Brain microvascular endothelial cell (primary cell): ENCODE data around the gene HDAC1.
A peak's percentile ranks its signal among the peaks of the same experiment; 100 is the strongest.

Source experiments
- DNase-seq: peaks from one replicate; pipeline ENCODE4 v3.0.0-alpha.2; 2020
- H3K27ac ChIP-seq: fragments of 250-450 bp; sonication (Bioruptor Pico); 2 replicates; pipeline ENCODE4 v1.5.1; 2020; ENCODE audit warnings: mild to moderate bottlenecking, moderate library complexity
- H3K27me3 ChIP-seq: fragments of 250-450 bp; sonication (Bioruptor Pico); replicated peaks from 2 replicates; pipeline ENCODE4 v1.5.1; 2020; ENCODE audit warnings: mild to moderate bottlenecking
- H3K36me3 ChIP-seq: fragments of 250-450 bp; sonication (Bioruptor Pico); replicated peaks from 2 replicates; pipeline ENCODE4 v1.5.1; 2020; ENCODE audit warnings: mild to moderate bottlenecking
- H3K4me3 ChIP-seq: 2 replicates; pipeline ENCODE4 v1.5.1; 2011; ENCODE audit warnings: low read depth, mild to moderate bottlenecking, control low read depth, low read length, moderate library complexity
- CTCF ChIP-seq: IDR thresholded peaks from 2 replicates; pipeline ENCODE4 v1.5.1; 2011; ENCODE audit warnings: low read depth, mild to moderate bottlenecking, moderate library complexity, low read length, control low read depth, inconsistent platforms; ENCODE audit errors: missing control alignments
- in situ Hi-C: cut with HindIII; loops from 2 replicates; pipeline ENCODE4 v1.10.0; 2017; ENCODE audit warnings: low sequenced_read_pairs, low pct_ligation_motif_present

The HDAC1 gene

GRCh38 chr1:32334864-32335534 lies 43.1 kb downstream of the HDAC1 start:
- Histone ChIP-seq H3K27me3 (no peaks in the 10 kb centered on the region), H3K27ac (no peak overlapping the region), H3K4me3 (peak overlapping the region; percentile 73), H3K36me3 (peaks cover 35% of the 10 kb centered on the region)
- DNase-seq = no peak
- in situ Hi-C loops = no loop called here
- TF ChIP-seq CTCF = peak; percentile 69

- H3K27me3 ChIP-seq = no peaks in the 10 kb centered on the region
- no peak for DNase-seq
- in situ Hi-C loops = no loop called here
- TF ChIP-seq CTCF = no peak
- H3K27ac ChIP-seq = no peak overlapping the region
- H3K4me3 ChIP-seq = peak overlapping the region; percentile 73
- H3K36me3 ChIP-seq = peaks cover 35% of the 10 kb centered on the region
These were observed 43.6 kb downstream of the HDAC1 start for GRCh38 chr1:32335535-32335789.

- no peak for TF ChIP-seq CTCF
- in situ Hi-C loops = no loop called here
- Histone ChIP-seq H3K27me3 (no peaks in the 10 kb centered on the region), H3K4me3 (peak within 1 kb of the TSS; percentile 73), H3K27ac (peak within 1 kb of the TSS; percentile 44), H3K36me3 (peaks cover 32% of the 10 kb centered on the region)
- DNase-seq = peak; percentile 34
These were observed 44.1 kb downstream of the HDAC1 start, which contains the start of gene MARCKSL1 for GRCh38 chr1:32335790-32336590. Gene MARCKSL1, minus strand, starts transcription at chr1:32336233. Its CDS starts 200 bp downstream, at chr1:32336033.

- H3K4me3 ChIP-seq = peak overlapping the region; percentile 73
- H3K27ac ChIP-seq = no peak overlapping the region
- in situ Hi-C loops = no loop called here
- peaks cover 27% of the 10 kb centered on the region for H3K36me3 ChIP-seq
- H3K27me3 ChIP-seq = no peaks in the 10 kb centered on the region
- TF ChIP-seq CTCF = no peak
- no peak for DNase-seq
These were observed 44.7 kb downstream of the HDAC1 start for GRCh38 chr1:32336591-32336932.

- Histone ChIP-seq H3K27ac (no peak overlapping the region), H3K27me3 (no peaks in the 10 kb centered on the region), H3K36me3 (peaks cover 22% of the 10 kb centered on the region), H3K4me3 (no peak overlapping the region)
- in situ Hi-C loops = no loop called here
- no peak for TF ChIP-seq CTCF
- DNase-seq = no peak
These were observed 45.2 kb downstream of the HDAC1 start for GRCh38 chr1:32336963-32337675.
